Stimulated activated CD8-positive, alpha-beta memory T cell treated with anti-CD3 and anti-CD28 coated beads, Interleukin-4, amount 100 ng/mL, for 4 hours (primary cell): ENCODE measurements around the gene SF3B6.

ENCODE experiments used
- DNase-seq, 2 donors: peaks; one replicate each; pipeline ENCODE4 v3.0.0-alpha.2; 2020; ENCODE audit warnings: low read depth in 2 of 2, low spot score in 1 of 2

SF3B6 gene

DNA sequence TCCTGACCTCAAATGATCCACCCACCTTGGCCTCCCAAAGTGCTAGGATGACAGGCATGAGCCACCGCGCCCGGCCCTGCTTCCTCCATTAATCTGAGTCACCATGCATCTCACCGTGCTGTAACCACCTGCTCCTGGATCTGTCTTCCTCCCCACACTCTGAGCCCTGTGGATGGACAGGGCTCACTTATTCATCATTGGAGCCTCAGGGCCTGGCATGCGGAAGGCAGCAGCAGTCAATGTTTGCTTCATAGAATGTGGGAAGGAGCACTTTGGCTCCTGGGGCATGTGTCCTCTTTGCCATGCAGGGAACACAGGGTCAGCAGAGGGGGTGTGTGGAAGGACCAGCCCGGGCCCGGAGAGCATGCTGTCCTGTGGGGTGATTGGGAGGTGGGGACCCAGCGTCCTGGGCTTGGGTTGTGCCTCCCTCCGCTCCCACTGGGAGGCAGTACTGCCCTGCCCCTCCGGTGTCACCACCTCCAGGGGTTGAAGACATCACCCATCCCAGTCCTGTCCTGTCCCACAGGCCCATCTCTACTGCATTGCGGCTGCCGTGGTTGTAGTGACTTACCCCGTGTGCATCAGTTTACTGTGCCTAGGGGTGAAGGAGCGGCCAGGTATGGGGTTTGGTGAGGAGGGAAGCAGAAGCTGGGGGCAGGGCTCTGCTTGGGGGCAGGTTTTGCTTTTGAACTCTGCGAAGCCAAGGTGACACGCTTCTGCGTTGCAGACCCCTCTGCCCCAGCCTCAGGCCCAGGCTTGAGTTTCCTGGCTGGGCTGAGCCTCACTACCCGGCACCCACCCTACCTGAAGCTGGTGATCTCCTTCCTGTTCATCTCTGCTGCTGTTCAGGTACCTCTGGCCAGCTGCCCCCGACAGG is 54.8 kb downstream of the SF3B6 start:
- DNase-seq: no peak

GRCh38 chr2:24020244-24020643 is 55.9 kb downstream of the SF3B6 start:
- DNase-seq: no peak

DNA sequence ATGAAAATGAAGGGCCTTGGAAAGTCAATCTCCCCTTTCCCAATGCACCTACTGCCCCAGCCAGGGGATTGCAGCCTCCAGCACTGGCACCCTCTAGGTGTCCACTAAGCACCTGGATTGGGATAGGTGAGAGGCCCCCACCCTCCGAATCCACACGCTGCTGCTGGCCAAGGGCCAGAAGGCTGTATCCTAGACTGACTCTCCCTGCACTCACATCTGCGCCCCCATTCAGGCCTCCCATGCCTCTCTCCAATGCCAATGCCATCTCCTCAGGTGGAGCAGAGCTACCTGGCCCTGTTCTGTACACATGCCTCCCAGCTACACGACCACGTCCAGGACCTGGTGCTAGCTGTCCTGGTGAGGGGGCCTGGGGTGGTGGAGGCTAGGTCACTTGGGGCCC is 56.4 kb downstream of the SF3B6 start:
- DNase-seq: no peak

GRCh38 chr2:24018241-24018640 is 57.9 kb downstream of the SF3B6 start:
- no peak for DNase-seq

- DNase-seq: no peak
These were observed 58.4 kb downstream of the SF3B6 start for GRCh38 chr2:24017711-24018110.
